GM10248 (cell line): ENCODE results near the gene C1orf105.

Experiments
- CTCF ChIA-PET: fragments of 300-600 bp; sonication (Branson Sonifier 250); formaldehyde crosslinking; extraction: SDS; loops from one replicate; lab custom pipeline; 2021; ENCODE audit warnings: antibody characterized with exemption; lab: Yijun Ruan, JAX
- POLR2A ChIA-PET: fragments of 350-650 bp; sonication (Branson Sonifier 250); formaldehyde crosslinking; extraction: SDS; loops from one replicate; lab custom pipeline; 2020; ENCODE audit warnings: antibody characterized with exemption; lab: Yijun Ruan, JAX
- DNase-seq: peaks from one replicate; pipeline ENCODE4 v3.0.0; 2012; ENCODE audit errors: extremely low spot score
- CTCF ChIP-seq: IDR thresholded peaks from 2 replicates; pipeline ENCODE4 v1.5.1; 2012; ENCODE audit warnings: mild to moderate bottlenecking, low read depth; ENCODE audit errors: extremely low read depth, missing control alignments, control extremely low read depth

C1orf105 gene

GRCh38 chr1:172449585-172450523 is 29.4 kb downstream of the C1orf105 start:
- ChIA-PET CTCF (interaction anchor here (0.7 to 5.1 kb wide), 9 partner anchors 10 to 447 kb away, joined by 3 to 45 read pairs (median 4); no protein-coding TSS in a partner anchor), POLR2A (no interaction called here)
- TF ChIP-seq CTCF: peak; percentile 86
- peak; percentile 74 for DNase-seq

- ChIA-PET POLR2A (no interaction called here), CTCF (interaction anchor here (1.0 to 5.1 kb wide), 10 partner anchors 9 to 448 kb away, joined by 3 to 45 read pairs (median 4); no protein-coding TSS in a partner anchor)
- TF ChIP-seq CTCF: no peak
- no peak for DNase-seq
Observed at GRCh38 chr1:172450524-172450885, 30.0 kb downstream of the C1orf105 start.

- ChIA-PET POLR2A (no interaction called here), CTCF (interaction anchor here (0.9 to 5.1 kb wide), 9 partner anchors 8 to 448 kb away, joined by 3 to 45 read pairs (median 4); no protein-coding TSS in a partner anchor)
- no peak for DNase-seq
- TF ChIP-seq CTCF: no peak
Observed at GRCh38 chr1:172451002-172451443, 30.5 kb downstream of the C1orf105 start.

- DNase-seq: no peak
- CTCF ChIA-PET: interaction anchor here (0.6 to 5.1 kb wide), 3 partner anchors 8 to 266 kb away, joined by 3 to 45 read pairs (median 3); no protein-coding TSS in a partner anchor
- TF ChIP-seq CTCF: no peak
- POLR2A ChIA-PET: no interaction called here
Observed at GRCh38 chr1:172452536-172453152, 32.2 kb downstream of the C1orf105 start.

GRCh38 chr1:172453153-172453545 is 32.7 kb downstream of the C1orf105 start:
- no peak for TF ChIP-seq CTCF
- ChIA-PET CTCF (interaction anchor here (0.6 to 5.1 kb wide), 3 partner anchors 9 to 266 kb away, joined by 3 to 45 read pairs (median 3); no protein-coding TSS in a partner anchor), POLR2A (no interaction called here)
- no peak for DNase-seq

- TF ChIP-seq CTCF: no peak
- DNase-seq: no peak
- POLR2A ChIA-PET: no interaction called here
- CTCF ChIA-PET: interaction anchor here (0.6 to 5.1 kb wide), 5 partner anchors 9 to 265 kb away, joined by 3 to 45 read pairs (median 6); partner anchors contain the start of gene PIGC
Observed at GRCh38 chr1:172453607-172454006, 33.1 kb downstream of the C1orf105 start.
